Measurements from ENCODE around the gene DHRS7.
A peak's percentile ranks its signal among the peaks of the same experiment; 100 is the strongest.
"Not testable (repeated sequence)": the region's sequence is repeated elsewhere in the genome, so short reads cannot be mapped to it uniquely, and the experiment has no call there.

DHRS7 gene

GRCh38 chr14:60116181-60116580, 49.0 kb downstream of the DHRS7 start:
- peak; percentile 27 for DNase-seq

- DNase-seq: no peak
These were observed 50.3 kb downstream of the DHRS7 start for GRCh38 chr14:60114881-60115280.

- DNase-seq: no peak
These were observed 53.5 kb downstream of the DHRS7 start for GRCh38 chr14:60111732-60112131.

- no peak for DNase-seq
These were observed 57.7 kb downstream of the DHRS7 start for GRCh38 chr14:60107477-60107876.

GRCh38 chr14:60106339-60106738, 58.9 kb downstream of the DHRS7 start:
- DNase-seq: peak; percentile 57

- DNase-seq: peak; percentile 94
These were observed 62.8 kb downstream of the DHRS7 start for GRCh38 chr14:60102389-60102788.

- peak; percentile 29 for DNase-seq
These were observed 63.4 kb downstream of the DHRS7 start for GRCh38 chr14:60101786-60102185.

GRCh38 chr14:60099855-60100254, 65.3 kb downstream of the DHRS7 start:
- not testable (repeated sequence) for DNase-seq

GRCh38 chr14:60097974-60098373, 67.2 kb downstream of the DHRS7 start:
- no peak for DNase-seq

- DNase-seq: peak; percentile 76
These were observed 69.3 kb downstream of the DHRS7 start for GRCh38 chr14:60095781-60096450.

GRCh38 chr14:60095231-60095630, 70.0 kb downstream of the DHRS7 start:
- no peak for DNase-seq

GRCh38 chr14:60094306-60094897, 70.8 kb downstream of the DHRS7 start:
- peak; percentile 79 for DNase-seq
